Stimulated activated CD8-positive, alpha-beta memory T cell treated with anti-CD3 and anti-CD28 coated beads, Interleukin-15, amount 100 ng/mL, for 1 hour (primary cell): ENCODE measurements around the gene NKX2-8.

Source experiments
- DNase-seq: peaks from one replicate; pipeline ENCODE4 v3.0.0-alpha.2; 2020; ENCODE audit warnings: low read depth

Gene NKX2-8

DNA sequence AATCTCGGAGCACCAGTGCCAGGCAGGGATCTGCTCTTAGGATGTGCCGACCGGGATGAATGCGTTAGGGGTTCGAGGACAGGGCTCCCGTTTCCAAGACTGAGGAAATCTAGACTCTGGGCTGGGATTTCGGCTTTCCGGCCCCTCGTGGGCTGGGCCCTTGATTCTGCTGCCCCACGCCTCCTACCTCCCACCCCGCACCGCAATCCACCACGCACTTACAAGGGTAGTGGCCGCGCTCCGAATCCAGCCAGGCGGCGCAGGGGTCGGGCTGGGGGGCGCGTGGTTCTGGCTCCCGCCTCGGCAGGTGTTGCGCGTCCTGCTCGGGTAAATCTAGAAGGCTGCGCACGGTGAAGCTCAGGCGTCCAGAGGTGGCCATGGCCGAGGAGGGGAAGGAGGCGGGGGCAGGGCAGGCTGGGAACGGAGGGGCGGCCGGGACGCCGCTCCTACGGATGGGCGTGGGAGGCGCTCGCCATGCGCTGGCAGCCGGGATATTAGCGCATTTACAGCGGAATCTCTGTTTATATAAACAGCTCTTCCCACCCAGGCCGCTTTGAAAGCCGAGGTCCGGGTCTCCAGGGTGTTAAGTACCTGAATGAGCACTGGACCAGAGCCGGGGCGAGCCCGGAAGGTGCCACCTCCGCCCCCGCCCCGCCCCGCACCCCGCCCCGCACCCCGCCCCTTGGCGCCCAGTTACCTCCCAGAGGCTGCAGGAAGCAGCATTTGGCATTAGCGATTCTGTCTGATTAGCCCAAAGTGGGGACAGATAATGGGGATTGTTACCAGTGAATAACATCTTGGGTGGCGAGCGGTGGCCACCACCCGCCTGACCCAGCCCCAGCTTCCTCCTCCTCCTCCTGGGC is at the start of gene NKX2-8:
NKX2-8 (minus strand) TSS at position 604 of the 863 bp plus-strand sequence; CDS start at position 379, 225 bp downstream.
- DNase-seq: no peak

DNA sequence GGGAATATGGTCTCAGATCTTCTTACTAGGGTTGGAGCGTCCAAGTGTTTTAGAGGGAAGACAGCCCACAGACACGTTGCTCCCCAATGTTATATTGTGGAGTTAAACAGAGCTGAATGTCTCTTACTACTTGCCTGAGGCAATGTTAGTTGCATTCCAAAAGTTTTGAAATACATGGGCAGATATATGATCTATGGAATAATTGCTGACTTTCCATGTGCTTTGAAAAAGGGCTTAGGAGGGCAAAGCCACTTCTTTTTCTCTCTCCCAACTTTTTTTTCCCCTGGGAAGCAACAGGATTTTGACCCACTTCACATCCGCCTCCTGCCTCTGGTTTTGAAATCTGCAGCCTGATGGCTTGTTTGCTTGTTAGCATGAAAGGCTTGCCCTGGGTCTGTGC is 45.6 kb upstream of the NKX2-8 start:
- no peak for DNase-seq

DNA sequence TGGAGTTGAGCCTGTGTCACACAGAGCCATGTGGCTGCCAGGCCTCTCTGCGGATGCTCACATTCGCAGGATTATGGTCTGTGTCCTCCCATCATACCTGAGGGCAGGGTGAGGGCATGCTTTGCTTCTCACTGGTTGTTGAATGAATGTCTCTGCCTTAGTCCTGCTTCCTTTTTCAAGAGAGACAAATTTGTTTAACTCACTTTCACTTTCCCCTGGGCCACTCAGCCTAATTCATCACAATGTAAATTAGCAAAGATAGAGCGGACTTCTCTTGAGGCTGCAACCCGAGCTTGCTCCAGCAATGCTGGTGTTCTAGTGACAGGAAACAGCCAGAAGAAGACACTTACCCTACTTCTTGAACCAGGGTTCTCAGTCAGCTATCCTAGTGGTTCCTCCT is 43.7 kb upstream of the NKX2-8 start:
- DNase-seq: no peak

DNA sequence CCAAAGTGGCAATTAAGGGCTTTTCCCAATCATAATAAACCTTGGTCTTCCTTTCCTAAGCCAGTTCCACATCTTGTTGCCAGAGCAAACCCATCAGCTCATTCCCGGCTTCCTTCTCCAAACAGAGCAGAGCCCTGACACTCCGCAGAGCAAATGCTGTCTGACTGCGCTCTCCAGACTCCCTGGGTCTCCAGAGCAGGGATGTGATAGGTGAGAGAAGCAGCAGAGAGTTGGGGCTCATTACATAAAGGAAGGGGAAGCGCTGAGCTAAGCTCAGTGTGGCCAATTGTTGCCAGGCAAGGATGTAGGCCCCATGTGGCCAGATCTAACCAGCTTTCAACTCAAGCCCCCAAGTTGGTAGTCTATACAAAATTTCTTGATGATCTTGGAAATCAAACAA is 43.0 kb upstream of the NKX2-8 start:
- no peak for DNase-seq

DNA sequence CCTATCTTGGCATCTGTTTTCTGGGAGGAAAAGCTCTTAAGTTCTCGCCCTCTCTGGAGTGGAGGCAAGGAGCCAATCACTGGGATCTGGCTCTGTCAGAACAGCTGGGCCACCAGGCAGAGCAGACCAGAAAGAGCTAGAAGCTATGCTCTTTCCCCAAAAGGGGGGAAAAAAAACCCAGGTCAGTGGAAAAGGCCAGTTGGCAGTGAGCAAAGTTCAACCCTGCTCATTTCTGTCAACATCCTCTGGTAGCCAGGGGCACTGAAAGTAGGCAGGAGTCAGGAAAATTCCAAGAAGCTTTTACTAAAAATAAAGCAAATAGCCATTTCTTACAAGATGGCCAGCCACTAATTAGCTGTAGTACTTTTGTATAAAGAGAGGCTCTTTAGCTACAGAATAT is 42.6 kb upstream of the NKX2-8 start:
- no peak for DNase-seq

DNA sequence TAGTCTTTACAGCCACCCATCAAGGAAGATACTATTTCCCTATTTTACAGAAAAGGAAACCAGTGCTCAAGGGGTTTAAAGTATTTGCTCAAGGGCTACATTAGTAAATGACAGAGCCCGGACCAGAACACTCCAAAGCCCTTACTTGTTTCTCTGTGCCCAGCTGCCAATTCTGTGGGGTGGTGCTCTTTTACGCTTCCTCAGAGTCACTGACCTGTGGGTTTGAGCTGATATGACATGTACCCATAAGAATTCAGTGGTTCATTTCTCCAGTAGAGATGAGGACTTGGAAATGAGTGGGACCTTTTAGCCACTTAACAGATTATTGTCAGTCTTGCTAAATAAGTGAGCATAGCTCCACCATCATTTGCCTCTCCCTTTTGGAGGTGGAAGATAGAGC is 37.4 kb upstream of the NKX2-8 start:
- no peak for DNase-seq

DNA sequence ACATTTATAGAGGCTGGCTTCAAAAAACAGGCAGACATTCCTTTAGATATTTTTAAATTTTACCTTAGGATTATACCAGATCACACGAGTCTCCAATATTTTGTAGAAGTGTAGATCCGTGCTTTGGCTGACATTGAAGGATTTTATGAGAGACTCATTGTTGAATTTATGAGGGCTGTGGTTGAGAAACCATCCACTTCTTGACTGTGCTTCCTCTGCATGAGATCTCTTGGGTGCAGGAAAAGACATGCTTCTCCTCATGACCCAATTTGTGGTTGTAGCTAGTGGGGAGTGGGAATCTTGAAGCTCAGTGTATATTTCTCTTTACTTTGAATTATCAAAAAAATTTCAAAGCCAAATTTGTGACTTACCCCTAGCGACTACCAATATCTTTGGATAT is 36.7 kb upstream of the NKX2-8 start:
- DNase-seq: no peak

DNA sequence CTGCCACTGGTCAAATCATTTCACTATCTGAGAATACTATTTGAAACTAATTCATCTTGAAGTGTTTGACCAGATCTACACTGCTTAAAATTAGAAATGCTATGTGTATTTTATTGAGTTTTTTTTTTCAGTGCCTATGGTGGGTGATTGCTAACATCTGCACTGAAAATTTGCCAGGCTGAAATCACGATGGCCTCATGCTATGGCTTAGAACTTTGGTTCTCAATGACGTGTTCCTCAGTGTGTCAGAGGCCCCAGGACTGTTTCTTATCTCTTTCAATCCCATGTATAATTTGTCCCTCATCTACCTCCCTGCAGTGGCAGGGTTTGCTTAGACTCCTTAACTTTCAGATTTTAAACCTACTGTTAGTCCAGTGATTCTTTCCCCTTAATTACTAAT is 36.2 kb upstream of the NKX2-8 start:
- no peak for DNase-seq

DNA sequence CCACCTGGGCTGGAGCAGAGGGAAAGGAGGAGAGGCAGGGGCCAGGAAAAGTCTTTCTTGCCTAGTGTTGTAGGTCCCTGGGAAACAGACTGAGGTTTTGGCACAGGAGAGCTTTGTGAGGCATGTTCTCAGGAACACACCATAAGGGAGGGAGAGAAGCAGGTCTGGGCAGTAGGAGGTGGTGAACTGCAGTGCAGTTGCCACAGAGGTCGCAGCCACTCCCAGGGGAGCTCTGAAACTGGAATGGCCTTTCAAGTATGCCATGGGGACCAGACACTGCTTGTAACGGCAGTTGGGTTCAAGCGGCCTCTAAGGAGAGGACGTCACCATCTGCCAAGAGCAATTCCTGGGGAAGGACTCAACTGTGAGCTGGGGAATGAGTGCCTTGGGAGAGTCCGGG is 35.4 kb upstream of the NKX2-8 start:
- no peak for DNase-seq

DNA sequence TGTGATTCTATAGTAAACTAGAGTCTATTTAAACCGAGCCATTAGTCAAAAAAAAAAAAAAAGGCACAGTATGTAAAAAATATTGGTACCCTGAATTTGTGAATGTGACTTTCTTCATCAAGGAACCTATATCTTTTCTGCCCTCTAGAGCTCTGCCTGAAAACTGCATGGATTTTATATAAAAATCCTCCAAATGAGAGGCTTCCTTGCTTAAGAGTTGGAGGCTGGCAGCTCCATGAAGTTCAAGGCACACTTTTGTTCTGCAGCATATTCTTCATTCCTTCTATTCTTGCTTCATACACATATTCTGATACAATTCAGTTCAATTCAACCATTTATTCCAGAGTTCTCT is 23.1 kb upstream of the NKX2-8 start:
- no peak for DNase-seq

DNA sequence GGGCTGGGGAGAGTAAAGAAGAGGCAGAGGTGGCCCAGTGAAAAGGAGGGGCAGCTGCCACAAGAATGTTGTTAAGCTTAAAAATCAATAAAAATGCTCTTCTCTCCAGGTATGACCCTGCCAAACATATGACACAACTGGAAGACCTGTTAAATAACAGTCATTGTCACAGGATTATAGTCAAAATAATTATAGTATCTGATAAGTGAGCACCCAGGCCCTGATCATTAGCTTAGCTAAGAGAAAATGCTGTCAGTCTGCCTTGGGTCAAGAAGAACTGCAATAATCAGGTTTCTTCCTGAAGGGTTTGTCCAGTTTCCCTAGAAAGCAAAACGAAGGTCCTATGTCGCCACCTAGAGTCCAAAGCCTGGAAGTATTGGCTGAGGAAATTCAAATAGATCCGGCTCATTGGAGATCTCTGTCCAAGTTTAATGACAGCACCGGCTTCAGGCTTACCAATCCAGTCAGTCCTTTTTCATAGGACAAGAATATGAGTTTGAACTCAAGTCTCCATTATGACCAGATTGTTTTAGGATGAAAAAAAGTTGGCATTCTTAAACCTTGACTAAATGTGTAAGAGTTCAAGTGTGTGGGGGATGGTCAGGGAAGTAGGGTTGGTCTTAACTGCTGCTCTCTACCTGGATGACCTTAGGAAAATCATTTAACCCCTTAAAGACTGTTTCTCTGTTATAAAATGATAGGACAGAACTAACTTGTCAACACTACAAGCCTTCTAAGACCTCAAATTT is 22.5 kb upstream of the NKX2-8 start:
- no peak for DNase-seq

DNA sequence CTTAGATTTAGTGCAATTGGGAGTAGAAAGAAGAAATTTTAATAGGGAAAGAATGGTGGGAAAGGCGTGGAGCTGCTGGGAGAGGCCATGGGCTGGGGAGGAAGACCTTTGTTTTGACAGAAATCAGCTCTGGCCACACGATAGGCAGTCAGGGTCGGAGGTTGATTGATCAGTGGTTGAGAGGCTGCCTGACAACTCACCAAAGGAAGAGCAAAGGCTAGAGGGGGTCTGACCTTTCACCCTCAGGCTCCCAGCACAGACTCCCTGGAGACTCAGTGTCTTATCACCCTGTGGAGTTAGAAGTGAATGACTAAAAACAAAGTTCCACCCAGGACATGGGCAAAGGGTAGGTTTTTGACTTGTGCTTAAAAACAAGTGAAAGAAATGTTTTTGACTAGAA is 18.0 kb upstream of the NKX2-8 start:
- no peak for DNase-seq

DNA sequence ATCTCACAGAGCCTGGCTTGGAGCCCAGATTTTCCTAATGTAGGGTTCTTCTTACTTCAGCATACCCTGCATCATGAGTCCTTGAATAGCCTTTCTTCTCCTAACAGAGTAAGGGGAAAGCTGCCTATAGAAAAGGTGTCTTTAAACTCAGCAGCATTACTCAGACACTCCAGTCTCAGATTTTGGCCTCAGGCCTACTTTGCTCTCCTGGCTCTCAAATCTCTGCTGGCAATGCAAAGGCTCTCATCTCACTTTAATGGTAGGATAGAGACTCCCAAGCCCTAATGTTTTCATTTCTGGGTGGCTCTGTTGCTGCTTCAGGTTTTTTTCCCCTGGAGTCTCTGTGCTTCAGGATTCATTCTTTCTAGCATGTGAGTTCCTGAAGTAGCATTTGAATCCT is 9.1 kb upstream of the NKX2-8 start:
- DNase-seq: no peak

DNA sequence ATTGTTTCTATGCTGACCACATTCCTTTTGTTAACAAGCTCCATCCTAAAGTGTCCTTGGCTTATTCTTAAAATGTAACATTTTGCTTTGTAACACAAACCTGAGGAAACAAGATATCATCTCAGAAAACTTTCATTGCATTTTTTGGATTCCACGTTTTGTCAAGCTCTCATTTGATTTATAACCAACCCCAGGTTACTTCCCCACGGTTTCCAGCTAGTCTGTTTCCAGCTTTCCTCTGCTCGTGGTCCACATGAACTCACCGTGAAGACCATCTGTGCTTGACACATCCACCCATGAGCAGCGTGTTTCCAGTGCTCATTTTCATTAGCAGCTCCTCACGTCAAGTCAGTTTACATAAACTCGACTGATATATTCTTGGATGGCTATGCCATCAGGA is 6.4 kb upstream of the NKX2-8 start:
- no peak for DNase-seq

DNA sequence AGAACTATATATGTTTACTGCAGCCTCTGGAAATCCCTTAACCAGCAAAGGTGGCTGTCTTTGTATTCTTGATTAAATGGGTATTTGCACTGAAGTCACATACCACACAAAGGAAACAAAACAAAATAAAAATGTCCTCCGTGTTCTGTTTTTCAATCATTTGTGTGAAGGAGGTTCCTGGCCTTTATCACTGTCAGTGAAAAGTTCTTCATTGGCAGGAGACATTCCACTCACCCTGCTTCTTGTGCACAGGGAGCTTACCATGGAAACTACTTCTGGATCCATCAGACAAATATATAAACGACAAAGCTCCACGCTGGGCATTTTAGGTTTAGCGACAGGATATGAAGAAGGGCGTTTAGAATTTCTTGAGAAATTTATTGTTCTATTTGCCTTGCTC is 5.7 kb upstream of the NKX2-8 start:
- no peak for DNase-seq

DNA sequence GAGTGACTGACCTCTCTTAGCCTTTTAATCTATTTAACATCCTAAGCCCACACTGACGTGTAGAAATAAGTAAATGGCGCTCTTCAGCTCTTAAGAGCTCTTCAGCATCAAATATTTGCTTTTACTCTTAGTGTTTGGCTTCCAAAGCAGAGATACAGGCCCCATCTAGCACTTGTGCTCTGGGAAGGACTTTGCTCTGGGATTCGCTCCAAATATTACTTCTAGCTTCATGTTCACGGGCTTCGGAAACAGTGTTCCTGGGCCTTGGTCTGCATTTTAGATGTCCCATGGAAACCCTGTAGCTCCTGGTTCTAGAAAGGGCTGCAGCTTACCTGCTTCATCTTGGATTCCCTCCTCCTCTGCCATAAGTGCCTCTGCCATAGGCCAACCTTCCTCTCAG is 2.7 kb upstream of the NKX2-8 start:
- DNase-seq: no peak

DNA sequence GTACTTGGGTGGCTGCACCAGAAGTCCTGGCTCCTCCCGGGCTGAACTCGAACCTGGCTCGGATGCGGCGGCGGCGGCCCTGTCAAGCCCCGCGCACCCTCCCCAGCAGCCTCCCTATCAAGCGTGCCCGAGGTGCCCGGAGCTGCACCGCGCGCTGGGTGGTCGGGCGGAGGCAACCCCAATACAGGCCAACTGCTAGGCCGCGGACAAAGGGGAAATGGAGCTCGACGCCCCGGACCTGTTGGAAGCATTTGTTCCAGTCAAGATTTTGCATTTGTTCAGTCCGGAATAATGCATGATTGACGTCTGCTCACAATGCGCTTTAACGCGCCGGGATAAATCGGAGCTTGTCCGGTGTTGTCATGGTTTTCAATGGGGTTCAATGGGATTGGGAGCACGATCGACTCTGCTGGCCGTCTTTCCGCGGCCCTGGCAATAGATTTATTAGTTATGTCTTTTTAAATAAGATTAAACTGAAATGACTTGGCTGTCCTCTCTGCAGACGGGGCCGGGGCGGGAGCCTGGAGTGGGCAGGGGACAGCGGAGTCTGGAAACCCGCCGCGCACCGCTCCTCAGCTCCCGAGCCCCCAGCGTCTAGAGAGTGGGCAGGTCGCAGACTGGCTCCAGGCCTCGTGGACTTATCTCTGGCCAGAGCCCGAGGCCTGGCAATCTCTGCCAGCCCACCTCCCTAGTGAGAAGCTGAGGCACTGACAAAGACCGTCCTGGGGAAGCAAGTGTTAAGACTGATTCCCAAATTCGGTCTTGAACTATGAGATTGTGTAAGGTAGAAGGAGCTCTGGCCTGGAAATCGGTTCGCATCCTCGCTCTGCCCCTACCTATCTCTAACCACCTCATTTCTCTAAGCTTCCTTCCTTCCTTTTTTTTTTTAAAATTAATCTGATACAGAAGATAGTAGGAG is 1.7 kb upstream of the NKX2-8 start:
- DNase-seq: no peak

DNA sequence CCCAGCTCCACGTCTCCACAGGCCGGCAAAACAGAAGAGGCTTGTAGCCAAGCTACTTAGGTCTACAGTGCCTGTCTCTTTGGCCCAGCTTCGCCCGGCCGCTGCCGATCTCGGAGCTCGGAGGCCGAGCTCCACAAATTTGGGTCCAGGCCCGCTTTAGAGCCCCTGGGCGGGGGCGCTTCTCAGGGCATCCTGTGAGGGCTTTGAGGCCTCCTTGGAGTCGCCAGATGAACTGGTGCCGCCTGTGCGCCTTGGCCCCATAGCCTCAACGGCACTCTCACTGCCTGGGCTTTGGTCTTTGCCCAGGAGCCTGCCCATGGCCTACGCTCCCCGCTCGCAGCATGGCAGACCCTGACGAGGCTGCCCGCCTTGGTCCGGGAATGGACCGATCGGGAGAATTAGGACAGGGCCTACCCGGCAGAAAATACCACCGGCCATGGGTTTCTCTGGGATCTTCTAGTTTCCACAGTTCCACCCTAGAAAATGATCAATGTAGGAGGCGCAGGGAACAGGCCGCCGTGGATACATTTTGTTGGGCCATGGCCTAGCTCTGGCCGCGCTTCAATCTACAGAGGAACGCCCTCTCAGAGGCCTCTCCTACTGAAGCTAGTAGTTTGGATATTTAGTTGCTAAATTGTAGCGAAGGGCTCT is 953 bp upstream of the NKX2-8 start:
- no peak for DNase-seq

DNA sequence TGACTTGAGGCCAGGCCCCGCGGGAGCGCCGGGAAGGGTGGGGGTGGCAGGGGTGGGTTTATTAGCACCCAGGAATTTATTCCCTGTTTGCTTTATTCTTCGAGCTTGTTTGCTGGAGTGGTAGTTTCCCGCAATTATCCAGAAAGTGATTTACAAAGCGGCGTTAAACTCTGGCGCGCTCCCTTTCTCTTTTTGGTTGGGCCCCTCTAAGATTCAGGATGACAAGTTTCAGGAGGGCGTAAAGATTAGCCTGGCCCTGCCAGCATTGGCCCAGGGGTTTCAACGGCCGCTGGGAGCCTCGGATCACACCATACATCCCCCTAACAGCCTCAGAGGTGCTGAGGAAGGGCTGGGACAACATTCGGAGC is 444 bp upstream of the NKX2-8 start:
- DNase-seq: no peak

DNA sequence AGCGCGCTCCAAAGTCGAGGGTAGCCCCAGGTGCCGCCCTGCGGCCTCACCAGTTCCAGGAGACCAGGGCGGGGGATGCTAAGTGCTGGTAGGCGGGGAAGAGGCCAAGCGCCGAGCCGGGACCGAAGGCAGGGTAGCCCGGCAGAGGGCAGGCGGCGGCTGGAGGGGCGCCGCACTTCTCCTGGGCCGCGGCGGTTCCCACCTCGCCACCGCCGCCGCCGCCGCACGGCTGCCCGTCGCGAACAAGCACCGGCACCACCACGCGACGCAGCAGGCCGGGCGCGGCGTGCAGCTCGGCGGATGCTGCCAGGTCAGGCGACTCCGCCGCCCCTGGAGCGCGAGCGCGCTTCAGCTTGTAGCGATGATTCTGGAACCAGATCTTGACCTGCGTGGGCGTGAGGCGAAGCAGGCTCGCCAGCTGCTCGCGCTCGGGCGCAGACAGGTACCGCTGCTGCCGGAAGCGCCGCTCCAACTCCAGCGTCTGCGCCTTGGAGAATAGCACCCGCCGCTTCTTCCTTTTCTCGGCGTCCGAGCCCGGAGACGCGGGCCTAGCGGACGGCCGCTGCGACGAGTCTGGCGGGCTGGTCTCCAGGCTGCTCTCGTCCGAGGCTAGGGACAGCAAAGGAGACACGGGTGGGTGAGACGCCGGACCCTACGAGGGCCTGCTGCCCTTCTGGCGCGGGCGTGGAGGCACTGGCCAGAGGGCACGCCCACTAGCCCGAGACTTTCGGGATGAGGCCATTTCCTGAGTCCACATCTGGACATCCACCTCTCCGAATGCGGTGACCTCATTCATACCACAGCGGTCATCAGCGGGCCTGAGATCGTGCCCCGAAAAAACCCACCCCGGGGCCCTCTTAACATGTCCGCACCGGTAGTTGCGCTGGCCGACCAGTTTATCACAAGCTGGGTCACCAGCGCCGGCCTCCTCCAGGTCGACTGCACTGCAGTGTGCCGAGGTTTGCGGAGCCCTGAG is 1.3 kb downstream of the NKX2-8 start:
- no peak for DNase-seq
